Measurements from ENCODE around the gene RIPPLY2.
"Not testable (repeated sequence)": the region's sequence is repeated elsewhere in the genome, so short reads cannot be mapped to it uniquely, and the experiment has no call there.

The RIPPLY2 gene

DNA sequence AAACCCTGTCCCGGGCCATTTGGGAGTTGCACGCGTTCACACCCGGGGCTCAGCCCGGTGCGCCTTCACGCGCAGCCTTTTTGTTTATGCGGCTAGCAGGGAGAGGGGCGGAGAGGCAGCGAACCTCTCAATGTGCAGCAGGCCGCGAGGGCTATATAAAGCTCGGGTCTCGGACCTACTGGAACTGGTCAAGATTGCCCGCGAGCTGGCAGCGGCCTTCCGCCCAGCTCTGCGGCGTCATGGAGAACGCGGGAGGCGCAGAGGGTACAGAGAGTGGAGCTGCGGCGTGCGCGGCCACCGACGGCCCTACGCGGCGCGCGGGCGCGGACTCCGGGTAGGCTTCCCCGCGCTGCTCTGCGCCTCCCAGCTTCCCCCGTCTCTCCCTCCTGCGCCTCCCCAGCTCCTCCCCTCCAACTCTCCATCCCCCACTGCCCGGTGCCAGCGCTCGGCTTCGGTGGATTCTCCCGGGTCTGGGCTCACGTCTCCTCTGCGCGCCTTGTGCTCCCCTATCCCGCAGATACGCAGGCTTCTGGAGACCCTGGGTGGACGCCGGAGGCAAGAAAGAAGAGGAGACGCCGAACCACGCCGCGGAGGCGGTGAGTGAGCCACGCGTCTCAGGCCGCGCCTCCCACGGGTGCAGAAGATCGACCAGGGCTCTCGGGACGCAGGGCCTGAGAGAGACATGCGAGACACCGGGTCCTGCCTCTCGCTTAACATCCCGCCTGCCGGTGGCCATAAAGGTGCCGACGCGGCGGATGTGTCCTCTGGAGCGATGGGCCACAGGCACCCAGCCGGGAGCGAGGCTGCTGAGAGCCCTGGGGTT is at the start of gene RIPPLY2:
Gene RIPPLY2, plus strand, starts transcription at position 183 of the 823 bp plus-strand sequence. Its CDS starts 57 bp downstream, at position 240.
- in situ Hi-C loops (cut with MboI; ENCODE audit: low sequenced_read_pairs), result no loop called here

- in situ Hi-C loops (cut with MboI; ENCODE audit: low sequenced_read_pairs), result not testable (repeated sequence)
These were observed 49.7 kb upstream of the RIPPLY2 start for GRCh38 chr6:83803492-83803891.

DNA sequence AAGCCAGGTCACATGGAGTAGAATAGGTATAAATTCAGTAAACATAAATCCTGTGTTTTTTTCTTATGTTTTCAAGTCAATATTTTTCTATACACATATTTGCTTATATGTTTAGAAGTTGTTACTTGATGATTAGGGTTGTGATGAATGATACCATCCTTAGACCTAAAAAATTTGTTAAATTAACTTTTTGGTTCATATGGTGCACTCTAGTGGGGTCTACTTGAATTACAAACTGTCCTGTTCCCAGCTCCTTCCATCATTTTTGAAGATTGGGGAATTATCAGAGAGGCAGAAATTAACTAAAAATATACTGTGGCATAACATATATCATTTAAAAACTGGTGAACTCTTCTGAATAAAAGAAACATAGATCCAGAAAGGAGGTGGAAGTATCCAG is 48.3 kb upstream of the RIPPLY2 start:
- in situ Hi-C loops (cut with MboI; ENCODE audit: low sequenced_read_pairs), result no loop called here

DNA sequence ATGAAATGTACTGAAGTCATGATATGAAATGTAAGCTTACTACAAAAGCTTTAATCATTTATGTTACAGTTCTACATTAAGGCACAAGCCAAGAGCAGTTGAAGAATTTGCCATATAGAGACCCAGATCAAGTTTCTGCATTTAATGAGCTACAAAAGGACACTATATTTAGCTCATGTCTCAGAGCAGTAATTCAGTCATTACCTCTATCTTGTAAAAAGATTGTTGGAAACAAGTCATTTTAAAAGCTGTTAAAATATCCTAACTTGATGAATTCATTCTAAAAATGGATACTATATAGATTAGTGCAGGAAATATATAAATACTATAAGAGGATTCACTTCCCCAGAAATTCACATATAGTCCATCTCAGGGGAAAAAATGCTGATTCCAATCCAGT is 45.2 kb upstream of the RIPPLY2 start:
- in situ Hi-C loops (cut with MboI; ENCODE audit: low sequenced_read_pairs), result no loop called here

GRCh38 chr6:83808926-83809325 is 44.2 kb upstream of the RIPPLY2 start:
- in situ Hi-C loops (cut with MboI; ENCODE audit: low sequenced_read_pairs), result no loop called here

GRCh38 chr6:83812595-83812994 is 40.6 kb upstream of the RIPPLY2 start:
- in situ Hi-C loops (cut with MboI; ENCODE audit: low sequenced_read_pairs), result no loop called here

DNA sequence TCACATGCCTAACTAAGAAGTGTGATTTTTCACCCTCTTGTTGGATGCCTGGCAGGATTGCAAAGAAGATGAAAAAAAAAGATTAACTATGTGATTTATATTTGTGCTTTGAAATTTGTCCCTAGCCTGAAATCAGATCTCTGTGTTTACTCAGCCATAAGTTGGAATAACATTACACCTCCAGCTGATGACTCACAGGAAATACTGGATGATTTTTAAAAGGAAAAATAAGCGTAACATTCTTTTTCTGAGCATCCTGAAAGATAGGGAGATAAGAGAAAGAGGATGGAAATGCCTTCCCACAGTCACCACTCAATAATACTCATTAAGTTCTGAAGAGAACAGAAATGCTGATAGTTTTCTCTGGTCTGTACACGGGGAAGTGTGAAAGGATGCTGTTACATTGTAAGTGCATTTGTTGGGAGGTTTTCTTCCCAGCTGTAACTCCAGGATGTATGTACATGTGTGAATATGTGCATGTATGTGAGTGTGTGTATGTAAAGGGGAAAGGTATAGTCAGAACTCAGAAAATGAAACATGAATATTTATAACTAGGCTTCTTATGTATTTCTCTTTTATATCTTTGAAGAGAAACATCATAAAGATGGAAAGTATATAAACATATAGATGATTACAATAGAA is 37.4 kb upstream of the RIPPLY2 start:
- in situ Hi-C loops (cut with MboI; ENCODE audit: low sequenced_read_pairs), result no loop called here

DNA sequence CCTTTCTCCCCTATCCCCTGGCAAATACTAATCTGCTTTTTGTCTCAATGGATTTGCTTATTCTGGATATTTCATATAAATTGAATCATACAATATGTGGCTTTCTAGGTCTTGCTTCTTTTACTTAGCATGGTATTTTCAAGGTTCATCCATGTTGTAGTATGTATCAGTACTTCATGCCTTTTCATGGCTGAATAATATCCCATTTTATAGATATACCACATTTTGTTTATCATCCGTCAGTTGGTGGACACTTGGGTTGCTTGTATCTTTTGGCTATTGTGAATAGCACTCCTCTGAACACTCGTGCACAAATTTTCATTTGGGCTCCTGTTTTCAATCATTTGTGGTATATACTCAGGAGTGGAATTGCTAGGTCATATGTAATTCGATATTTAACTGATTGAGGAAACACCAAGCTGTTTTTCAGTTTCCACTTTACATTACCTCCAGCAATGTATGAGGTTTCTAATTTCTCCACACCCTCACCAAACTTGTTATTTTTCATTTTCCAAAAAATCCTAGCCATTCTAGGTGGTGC is 30.5 kb upstream of the RIPPLY2 start:
- in situ Hi-C loops (cut with MboI; ENCODE audit: low sequenced_read_pairs), result no loop called here

GRCh38 chr6:83824388-83824801 is 28.8 kb upstream of the RIPPLY2 start:
- in situ Hi-C loops (cut with MboI; ENCODE audit: low sequenced_read_pairs), result no loop called here

GRCh38 chr6:83824831-83825230 is 28.3 kb upstream of the RIPPLY2 start:
- in situ Hi-C loops (cut with MboI; ENCODE audit: low sequenced_read_pairs), result no loop called here

GRCh38 chr6:83827050-83827449 is 26.1 kb upstream of the RIPPLY2 start:
- in situ Hi-C loops (cut with MboI; ENCODE audit: low sequenced_read_pairs), result no loop called here

DNA sequence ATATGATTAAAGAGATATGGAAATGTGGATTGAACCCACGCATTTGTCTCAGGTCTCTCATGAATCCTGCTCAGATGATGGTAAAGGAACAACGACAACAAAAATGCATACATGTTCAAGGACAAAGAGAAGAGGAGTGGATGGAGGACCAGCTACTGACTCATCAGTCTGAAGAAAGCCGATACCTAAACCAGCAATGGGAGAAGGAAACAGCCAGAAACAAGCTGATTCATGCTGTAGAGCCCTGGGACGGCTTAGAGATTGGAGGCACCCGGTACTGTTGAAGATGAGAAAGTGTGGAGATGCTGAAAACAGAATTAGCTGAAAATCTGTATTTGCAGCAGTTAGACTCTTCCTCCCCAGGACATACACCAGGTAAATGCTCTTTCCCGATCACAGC is 14.4 kb upstream of the RIPPLY2 start:
- in situ Hi-C loops (cut with MboI; ENCODE audit: low sequenced_read_pairs), result no loop called here

- in situ Hi-C loops (cut with MboI; ENCODE audit: low sequenced_read_pairs), result no loop called here
These were observed 9.0 kb upstream of the RIPPLY2 start for GRCh38 chr6:83844170-83844569.

DNA sequence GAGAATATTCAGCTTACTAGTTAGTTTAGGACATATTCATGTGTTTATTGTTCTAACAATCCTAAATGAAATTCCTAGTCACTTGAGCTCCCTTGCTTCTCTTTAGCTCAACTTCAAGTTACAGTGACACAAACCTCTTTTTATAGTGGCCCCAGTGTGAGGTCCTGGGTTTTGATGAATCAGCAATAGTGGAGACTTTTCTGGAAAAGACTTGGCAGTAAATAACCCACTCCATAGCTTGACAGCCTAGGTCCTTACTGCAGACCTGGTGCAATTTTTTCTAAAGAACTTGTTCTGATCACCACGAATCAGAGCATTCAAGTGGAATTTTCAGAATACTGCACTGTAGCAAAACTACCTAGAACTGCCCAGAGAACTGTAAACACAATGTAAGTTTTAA is 6.9 kb upstream of the RIPPLY2 start:
- in situ Hi-C loops (cut with MboI; ENCODE audit: low sequenced_read_pairs), result no loop called here

- in situ Hi-C loops (cut with MboI; ENCODE audit: low sequenced_read_pairs), result no loop called here
These were observed 6.0 kb upstream of the RIPPLY2 start for GRCh38 chr6:83847179-83847578.

DNA sequence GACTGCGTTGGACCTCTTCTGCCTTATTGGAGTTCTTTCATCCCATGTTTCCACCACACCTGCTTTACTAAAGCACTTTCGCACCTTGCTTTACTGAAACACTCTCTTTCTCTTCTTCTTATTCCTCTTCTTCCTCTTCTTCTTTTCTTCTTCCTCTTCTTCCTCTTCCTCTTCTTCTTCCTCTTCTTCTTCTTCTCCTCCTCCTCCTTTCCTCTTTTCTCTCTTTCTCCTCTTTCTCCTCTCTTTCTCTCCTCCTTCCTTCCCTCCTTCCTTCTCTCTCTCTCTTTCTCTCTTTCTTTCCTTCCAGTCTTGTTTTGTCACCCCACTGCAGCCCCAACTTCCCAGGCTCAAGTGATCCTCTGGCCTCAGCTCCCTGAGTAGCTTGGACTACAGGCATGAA is 4.0 kb upstream of the RIPPLY2 start:
- in situ Hi-C loops (cut with MboI; ENCODE audit: low sequenced_read_pairs), result no loop called here

DNA sequence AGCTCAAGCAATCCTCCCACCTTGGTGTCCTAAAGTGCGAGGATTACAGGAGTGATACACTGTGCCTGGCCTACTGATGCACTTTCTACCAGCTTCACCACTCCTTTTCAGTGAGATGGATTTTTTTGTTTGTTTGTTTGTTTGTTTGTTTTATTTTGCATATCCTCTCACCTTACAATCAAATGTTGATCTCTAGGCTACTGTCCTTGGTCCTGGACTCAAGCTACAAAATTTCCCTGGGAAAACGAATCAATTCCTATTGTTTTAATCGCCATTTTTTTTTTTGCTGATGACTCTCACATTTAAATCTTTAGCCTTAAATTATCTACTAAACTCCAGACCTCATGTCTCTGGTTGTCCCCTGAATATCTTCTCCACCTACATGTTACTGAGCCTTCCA is 3.5 kb upstream of the RIPPLY2 start:
- in situ Hi-C loops (cut with MboI; ENCODE audit: low sequenced_read_pairs), result no loop called here

DNA sequence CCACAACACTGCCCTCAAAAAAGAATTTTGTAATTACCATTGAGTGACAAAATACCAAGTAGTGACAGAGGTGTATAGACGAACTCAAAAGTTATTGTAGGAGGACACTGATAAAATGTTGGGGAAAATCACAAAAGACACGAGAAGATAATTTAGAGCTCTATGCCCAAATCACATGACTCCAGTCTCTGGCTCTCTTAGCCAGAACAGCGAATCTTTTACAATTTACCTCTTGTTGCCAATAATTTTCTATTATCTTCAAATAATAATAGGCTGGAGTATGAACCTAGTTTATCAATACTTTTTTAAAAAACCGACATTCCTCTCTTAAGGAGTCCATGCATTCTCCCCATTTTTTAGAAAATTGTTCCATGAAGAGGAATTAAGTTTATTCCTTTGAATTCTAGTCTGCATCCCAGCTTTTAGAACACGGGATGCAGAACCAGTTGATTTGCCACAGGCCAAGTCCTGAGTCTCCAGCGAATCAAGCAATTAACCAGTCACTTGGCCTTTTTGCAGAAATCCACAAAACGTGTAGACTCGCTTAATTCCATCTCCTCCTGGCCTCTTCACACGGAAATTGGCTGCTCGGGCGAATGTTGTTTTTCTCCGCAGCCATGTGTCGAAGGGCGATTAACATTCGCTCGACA is 507 bp upstream of the RIPPLY2 start:
- in situ Hi-C loops (cut with MboI; ENCODE audit: low sequenced_read_pairs), result no loop called here

GRCh38 chr6:83854001-83854501 is 891 bp downstream of the RIPPLY2 start:
- in situ Hi-C loops (cut with MboI; ENCODE audit: low sequenced_read_pairs), result no loop called here

DNA sequence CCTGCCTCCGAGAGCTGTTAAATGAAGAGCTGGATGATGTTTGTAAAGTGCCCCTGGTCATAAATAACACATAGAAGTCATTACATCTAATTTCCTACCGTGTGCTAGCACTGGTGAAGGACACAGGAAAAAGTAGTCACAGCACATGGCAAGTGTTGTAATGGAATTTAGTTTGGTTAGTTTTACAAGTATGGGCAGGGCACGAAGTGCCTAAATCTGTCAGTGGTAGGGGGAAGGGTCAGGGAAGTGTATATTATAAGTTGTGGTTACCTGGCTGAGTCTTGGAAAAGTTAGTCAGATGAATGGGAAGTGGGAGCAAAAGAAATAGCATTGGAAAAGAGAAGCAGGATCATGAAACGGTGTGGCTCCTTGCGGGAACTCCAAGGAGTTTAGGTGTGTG is 1.6 kb downstream of the RIPPLY2 start:
- in situ Hi-C loops (cut with MboI; ENCODE audit: low sequenced_read_pairs), result no loop called here
